ENCODE data around the gene TM4SF20.

Gene TM4SF20

DNA sequence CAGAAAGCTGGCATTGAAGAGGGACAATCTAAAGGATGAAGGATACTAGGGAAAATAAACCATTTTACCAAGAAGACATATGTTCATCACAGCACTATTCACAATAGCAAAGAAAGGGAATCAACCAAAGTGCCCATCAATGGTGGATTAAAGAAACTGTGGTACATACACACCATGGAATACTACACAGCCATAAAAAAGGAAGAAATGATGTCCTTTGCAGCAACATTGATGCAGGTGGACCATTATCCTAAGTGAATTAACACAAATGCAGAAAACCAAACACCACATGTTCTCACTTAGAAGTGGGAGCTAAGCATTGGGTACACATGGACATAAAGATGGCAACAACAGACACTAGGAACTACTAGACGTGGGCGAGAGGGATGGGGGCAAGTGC is 61.3 kb downstream of the TM4SF20 start:
- DNase-seq = no peak

DNA sequence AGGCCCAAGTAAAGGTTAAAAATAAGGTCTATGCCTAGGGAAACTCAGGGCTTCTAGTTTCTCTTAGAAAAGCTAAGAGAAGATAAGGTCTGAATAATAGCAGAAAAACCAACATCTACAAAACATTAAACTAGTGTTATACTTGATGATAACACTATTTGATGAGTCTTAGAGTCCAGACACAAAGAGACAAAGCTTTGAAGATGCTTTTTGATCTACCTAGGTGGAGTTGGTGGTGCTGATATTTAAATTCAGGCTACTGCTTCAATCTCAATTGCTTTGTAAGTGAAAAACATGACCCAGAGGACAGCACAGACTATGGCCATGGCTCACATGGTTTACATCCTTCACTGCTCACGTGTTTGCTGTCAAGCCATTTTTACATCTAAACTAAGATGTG is 65.8 kb downstream of the TM4SF20 start:
- no peak for DNase-seq

DNA sequence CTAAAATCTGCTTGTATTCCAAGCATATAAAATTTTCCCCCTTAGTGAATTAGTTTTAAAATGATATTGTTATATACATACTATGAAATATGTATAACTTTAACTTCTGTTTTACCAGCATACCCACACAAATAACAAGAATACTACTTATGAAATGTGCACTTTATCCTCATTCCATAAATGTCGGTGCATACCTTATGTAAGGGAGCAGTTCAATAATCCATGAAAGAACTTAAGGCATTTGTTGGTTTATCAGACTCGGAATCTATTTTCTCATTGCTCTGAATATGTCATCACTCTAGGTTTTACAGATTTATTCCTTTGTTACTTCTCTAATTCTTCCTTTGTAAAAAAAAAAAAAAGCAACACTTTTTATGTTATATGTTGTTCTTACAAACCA is 66.5 kb downstream of the TM4SF20 start:
- no peak for DNase-seq

Data from NCI-H2171 treated with DMSO at 0.1 percent for 48 hours (cell line).